NCI-H524 (cell line): Measurements from ENCODE around the gene THSD7A.
A peak's percentile ranks its signal among the peaks of the same experiment; 100 is the strongest.

Source experiments
- DNase-seq, 2 experiments: peaks; one replicate each; lab custom pipeline; 2025; lab: John Stamatoyannopoulos, UW

The THSD7A gene

GRCh38 chr7:11706666-11707605 is 125.1 kb downstream of the THSD7A start:
- no peak for DNase-seq

GRCh38 chr7:11703829-11704228 is 128.2 kb downstream of the THSD7A start:
- DNase-seq = no peak

- no peak for DNase-seq
Observed at GRCh38 chr7:11702938-11703337, 129.1 kb downstream of the THSD7A start.

- no peak for DNase-seq
Observed at GRCh38 chr7:11701829-11702560, 130.0 kb downstream of the THSD7A start.

GRCh38 chr7:11699666-11700065 is 132.3 kb downstream of the THSD7A start:
- no peak for DNase-seq

- DNase-seq = no peak
Observed at GRCh38 chr7:11698384-11698871, 133.6 kb downstream of the THSD7A start.

GRCh38 chr7:11690395-11690794 is 141.6 kb downstream of the THSD7A start:
- DNase-seq = no peak

- DNase-seq = no peak
Observed at GRCh38 chr7:11689096-11689495, 142.9 kb downstream of the THSD7A start.

GRCh38 chr7:11681461-11681860 is 150.5 kb downstream of the THSD7A start:
- DNase-seq = no peak

GRCh38 chr7:11675163-11675562 is 156.8 kb downstream of the THSD7A start:
- DNase-seq = no peak

- no peak for DNase-seq
Observed at GRCh38 chr7:11668727-11669126, 163.3 kb downstream of the THSD7A start.

- no peak for DNase-seq
Observed at GRCh38 chr7:11667810-11668185, 164.2 kb downstream of the THSD7A start.

GRCh38 chr7:11667071-11667809 is 164.8 kb downstream of the THSD7A start:
- DNase-seq = no peak

- peak in 1 of 2 experiments; percentile 12 for DNase-seq
Observed at GRCh38 chr7:11665357-11665756, 166.6 kb downstream of the THSD7A start.

GRCh38 chr7:11655642-11656041 is 176.4 kb downstream of the THSD7A start:
- DNase-seq = no peak

- DNase-seq = no peak
Observed at GRCh38 chr7:11655163-11655562, 176.8 kb downstream of the THSD7A start.

GRCh38 chr7:11650500-11650899 is 181.5 kb downstream of the THSD7A start:
- no peak for DNase-seq

- DNase-seq = peak in 1 of 2 experiments; percentile 10
Observed at GRCh38 chr7:11650030-11650429, 182.0 kb downstream of the THSD7A start.

- no peak for DNase-seq
Observed at GRCh38 chr7:11648980-11649379, 183.0 kb downstream of the THSD7A start.

GRCh38 chr7:11648101-11648500 is 183.9 kb downstream of the THSD7A start:
- DNase-seq = peak; percentile 11 to 71

GRCh38 chr7:11642841-11643240 is 189.2 kb downstream of the THSD7A start:
- no peak for DNase-seq

- no peak for DNase-seq
Observed at GRCh38 chr7:11642276-11642675, 189.7 kb downstream of the THSD7A start.
